ENCODE data around the gene CHD9NB. TPM values are rescaled to one million over a fixed set of nuclear protein-coding genes. Genes with fewer than 3 reads are reported as not detected.
"Not testable (repeated sequence)": the region's sequence is repeated elsewhere in the genome, so short reads cannot be mapped to it uniquely, and the experiment has no call there.

CHD9NB gene
- total RNA-seq, 2 donors from 2014 or later, result 3.1 to 12.5 TPM

GRCh38 chr16:53078247-53078646 lies 25.6 kb upstream of the CHD9NB start:
- ATAC-seq (no peak), DNase-seq (no peak)
- intact Hi-C loops (cut with DNase I), result no loop called here
- Histone ChIP-seq H3K4me3 (no peak overlapping the region), H3K27me3 (no peaks in the 10 kb centered on the region), H3K4me1 (no peaks in the 10 kb centered on the region), H3K27ac (no peak overlapping the region), H3K36me3 (replicated peaks in 1 of 2; ENCODE audit: insufficient read depth in 1 of 2, low read depth in 2 of 2) (no peaks in the 10 kb centered on the region), H3K9me3 (no peaks in the 10 kb centered on the region)
- no peak for TF ChIP-seq CTCF (IDR thresholded peaks at IDR 0.05)
- WGBS, 2 donors, result 85% methylated on average over 2 of the region's 2 CpGs

GRCh38 chr16:53075461-53075860 lies 22.8 kb upstream of the CHD9NB start:
- intact Hi-C loops (cut with DNase I); H3K9me3 ChIP-seq; H3K27ac ChIP-seq; ATAC-seq; H3K4me3 ChIP-seq; H3K4me1 ChIP-seq; DNase-seq; H3K36me3 ChIP-seq (replicated peaks in 1 of 2; ENCODE audit: insufficient read depth in 1 of 2, low read depth in 2 of 2); H3K27me3 ChIP-seq: not testable (repeated sequence)
- 78 to 84% methylated on average over 7 of the region's 7 CpGs for WGBS, 2 donors

- intact Hi-C loops (cut with DNase I); DNase-seq; H3K36me3 ChIP-seq (replicated peaks in 1 of 2; ENCODE audit: insufficient read depth in 1 of 2, low read depth in 2 of 2); H3K27ac ChIP-seq; H3K4me3 ChIP-seq; H3K9me3 ChIP-seq; ATAC-seq; H3K4me1 ChIP-seq; H3K27me3 ChIP-seq: not testable (repeated sequence)
- 74 to 94% methylated on average over 2 to 3 of the region's 3 CpGs for WGBS, 2 donors
These were observed 21.6 kb upstream of the CHD9NB start for GRCh38 chr16:53074296-53074695.

GRCh38 chr16:53073022-53073421 lies 20.3 kb upstream of the CHD9NB start:
- DNase-seq, result no peak
- Histone ChIP-seq H3K36me3 (replicated peaks in 1 of 2; ENCODE audit: insufficient read depth in 1 of 2, low read depth in 2 of 2) (no peaks in the 10 kb centered on the region), H3K4me1 (peaks cover 3% of the 10 kb centered on the region), H3K27me3 (no peaks in the 10 kb centered on the region), H3K27ac (no peak overlapping the region), H3K9me3 (no peaks in the 10 kb centered on the region), H3K4me3 (no peak overlapping the region)
- 94% methylated on average over 6 of the region's 6 CpGs for WGBS, 2 donors
- no peak for ATAC-seq
- intact Hi-C loops (cut with DNase I), result no loop called here
- TF ChIP-seq POLR2A (IDR thresholded peaks at IDR 0.05), result no peak
- TF ChIP-seq CTCF (IDR thresholded peaks at IDR 0.05), result no peak

- no peak overlapping the region for H3K27ac ChIP-seq
- no peak for ATAC-seq
These were observed 19.1 kb upstream of the CHD9NB start for GRCh38 chr16:53071748-53072301.

More at GRCh38 chr16:53071748-53072301, 19.1 kb upstream of the CHD9NB start:
- H3K27me3 ChIP-seq, result no peaks in the 10 kb centered on the region
- no peak for TF ChIP-seq CTCF (IDR thresholded peaks at IDR 0.05)
- TF ChIP-seq POLR2A (IDR thresholded peaks at IDR 0.05), result no peak
- no peaks in the 10 kb centered on the region for H3K36me3 ChIP-seq (replicated peaks in 1 of 2; ENCODE audit: insufficient read depth in 1 of 2, low read depth in 2 of 2)
- 47 to 56% methylated on average over 6 of the region's 6 CpGs for WGBS, 2 donors
- H3K4me3 ChIP-seq, result no peak overlapping the region
- H3K4me1 ChIP-seq, result peaks cover 3% of the 10 kb centered on the region
- DNase-seq, result peak in 3 of 4 donors; percentile 17 to 50 (median 26)
- intact Hi-C loops (cut with DNase I), result no loop called here
- no peaks in the 10 kb centered on the region for H3K9me3 ChIP-seq

Data from body of pancreas (tissue), 4 donors.